GM21447 (cell line): Measurements from ENCODE around the gene GPI.

Source experiments
- ATAC-seq: cut with Tn5 transposase; IDR thresholded peaks from one replicate; pipeline ENCODE4 v1.9.1; 2021; ENCODE audit not compliant: unreplicated experiment

Gene GPI

DNA sequence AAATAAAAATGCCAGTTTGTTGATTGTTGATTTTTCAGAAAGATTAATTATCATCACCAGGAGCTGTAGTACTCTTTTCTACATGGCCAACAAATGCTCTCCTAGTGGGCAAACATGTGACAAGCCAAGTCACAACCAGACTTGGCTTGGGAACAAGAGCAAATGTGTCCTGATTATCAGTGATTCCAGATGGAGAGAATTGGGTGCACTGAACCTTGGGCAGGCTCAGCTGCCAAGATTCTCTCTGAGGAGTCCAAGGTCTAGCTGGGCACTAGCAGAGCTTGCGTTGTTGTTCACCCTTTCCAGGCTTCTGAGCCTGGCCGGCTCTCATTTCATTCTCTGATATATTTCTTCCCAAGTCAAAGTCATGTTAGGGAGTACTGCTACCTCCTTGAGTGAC lies 27.3 kb upstream of the GPI start:
- ATAC-seq = no peak

GRCh38 chr19:34341935-34342680 lies 22.9 kb upstream of the GPI start:
- no peak for ATAC-seq

- ATAC-seq = no peak
Measured at GRCh38 chr19:34343751-34344150, 21.2 kb upstream of the GPI start.

- no peak for ATAC-seq
Measured at GRCh38 chr19:34345947-34346351, 19.0 kb upstream of the GPI start.

DNA sequence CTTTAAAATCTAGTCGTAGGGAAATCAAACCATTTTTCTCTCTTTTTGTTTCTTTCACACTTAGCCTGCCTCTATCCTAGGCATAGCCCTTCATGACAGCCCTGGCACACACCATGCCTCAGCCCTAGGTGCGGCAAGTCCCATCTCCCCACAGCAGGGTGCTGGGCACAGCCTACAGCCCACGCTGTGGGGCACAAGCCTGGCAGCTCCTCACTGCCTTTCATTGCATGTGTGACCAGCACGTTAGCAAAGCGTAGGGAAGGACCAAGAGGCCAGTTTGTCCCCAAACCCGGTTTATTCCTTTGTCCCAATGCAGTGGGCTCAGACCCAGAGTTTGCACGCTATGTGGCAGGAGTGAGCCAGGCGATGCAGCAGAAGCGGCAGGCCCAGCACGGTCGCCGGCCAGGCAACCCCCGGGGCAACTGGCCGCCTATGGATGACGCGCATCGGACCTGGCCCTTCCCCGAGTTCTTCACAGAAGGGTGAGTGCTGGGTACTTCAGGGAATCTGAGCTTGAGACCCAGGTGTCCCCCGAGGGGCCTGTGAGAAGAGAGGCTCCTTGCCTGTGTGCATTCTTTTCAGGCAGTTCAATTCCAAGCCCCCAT lies 17.3 kb upstream of the GPI start:
- ATAC-seq = no peak

- ATAC-seq = no peak
Measured at GRCh38 chr19:34348899-34349487, 16.0 kb upstream of the GPI start.

DNA sequence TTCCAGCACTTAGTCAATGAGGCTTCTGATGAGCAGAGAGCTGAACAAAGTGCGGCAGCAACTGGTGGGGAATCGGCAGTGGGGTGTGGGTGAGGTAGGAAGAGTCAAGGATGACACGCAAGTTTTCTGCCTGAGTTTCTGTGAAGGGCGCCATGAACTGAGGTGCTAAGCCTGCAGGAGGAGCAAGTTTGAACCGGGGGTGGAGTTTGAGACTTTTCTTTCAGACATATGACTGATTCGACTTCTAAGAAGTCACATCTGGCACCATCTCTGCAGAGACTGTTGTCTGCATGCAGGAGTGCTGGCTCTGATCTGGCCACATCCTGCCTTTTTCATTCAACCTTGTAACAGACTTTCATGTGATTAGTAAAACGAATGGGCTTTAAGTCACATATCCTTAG lies 14.8 kb upstream of the GPI start:
- ATAC-seq = peak; percentile 48

GRCh38 chr19:34351382-34351826 lies 13.6 kb upstream of the GPI start:
- no peak for ATAC-seq

- ATAC-seq = no peak
Measured at GRCh38 chr19:34353546-34353945, 11.4 kb upstream of the GPI start.

DNA sequence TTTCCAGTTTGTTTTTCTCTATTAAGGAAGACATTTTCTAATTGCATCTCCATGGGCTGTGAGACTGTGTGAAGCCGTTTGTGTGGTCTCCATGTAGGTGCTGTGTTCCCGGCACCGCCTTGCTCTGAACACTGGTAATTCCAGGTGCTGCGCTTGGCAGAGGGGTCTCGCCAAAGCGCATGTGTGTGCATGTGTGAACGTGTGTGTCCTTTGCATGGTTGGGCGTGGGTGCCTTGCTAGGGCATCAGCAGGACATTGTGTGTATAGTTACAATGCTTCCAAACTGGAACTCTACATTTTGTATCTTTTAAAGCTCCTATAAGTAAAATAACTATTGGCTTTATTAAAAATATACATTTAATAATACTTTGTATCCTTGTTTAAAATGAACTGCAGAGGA lies 9.8 kb upstream of the GPI start:
- no peak for ATAC-seq

DNA sequence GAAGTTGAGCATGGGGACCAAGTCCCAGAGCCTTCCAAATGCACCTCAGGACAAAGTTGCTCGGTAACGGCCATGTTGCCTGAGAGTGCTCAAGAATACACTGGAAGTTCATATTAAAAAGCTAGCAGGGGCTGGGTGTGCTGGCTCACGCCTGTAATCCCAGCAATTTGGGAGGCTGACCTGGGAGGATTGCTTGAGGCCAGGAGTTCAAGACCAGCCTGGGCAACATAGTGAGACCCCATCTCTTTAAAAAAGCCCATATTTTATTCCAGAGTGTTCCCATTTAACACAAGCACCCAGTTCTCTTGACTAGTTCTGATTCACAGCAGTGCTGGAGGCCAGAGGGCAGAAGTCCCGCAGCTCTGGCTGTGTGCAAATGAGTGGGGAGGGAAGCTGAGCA lies 8.1 kb upstream of the GPI start:
- no peak for ATAC-seq

- no peak for ATAC-seq
Measured at GRCh38 chr19:34357431-34357830, 7.6 kb upstream of the GPI start.

- ATAC-seq = peak; percentile 79
Measured at GRCh38 chr19:34359140-34359953, 5.6 kb upstream of the GPI start.

- ATAC-seq = no peak
Measured at GRCh38 chr19:34359954-34360315, 5.1 kb upstream of the GPI start.

DNA sequence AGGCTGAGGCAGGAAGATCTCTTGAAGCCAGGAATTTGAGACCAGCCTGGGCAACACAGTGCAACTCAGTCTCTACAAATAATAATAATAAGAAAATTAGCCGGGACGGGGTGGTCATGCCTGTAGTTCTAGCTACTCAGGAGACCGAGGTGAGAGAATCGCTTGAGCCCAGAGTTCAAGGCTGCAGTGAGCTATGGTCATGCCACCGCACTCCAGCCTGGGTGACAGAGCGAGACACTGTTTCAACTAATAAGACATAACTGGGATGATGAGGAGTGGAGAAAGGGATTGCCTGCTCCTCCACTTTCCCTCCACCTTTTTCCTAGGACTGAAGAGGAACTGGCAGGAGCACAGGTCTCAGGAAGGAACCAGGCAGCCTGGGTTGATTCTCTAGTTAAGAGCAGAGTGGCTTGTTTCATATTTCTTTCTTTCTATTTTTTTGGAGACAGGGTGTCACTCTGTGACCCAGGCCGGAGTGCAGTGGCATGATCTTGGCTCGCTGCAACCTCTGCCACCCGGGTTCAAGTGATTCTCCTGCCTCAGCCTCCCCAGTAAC lies 4.6 kb upstream of the GPI start:
- ATAC-seq = no peak

DNA sequence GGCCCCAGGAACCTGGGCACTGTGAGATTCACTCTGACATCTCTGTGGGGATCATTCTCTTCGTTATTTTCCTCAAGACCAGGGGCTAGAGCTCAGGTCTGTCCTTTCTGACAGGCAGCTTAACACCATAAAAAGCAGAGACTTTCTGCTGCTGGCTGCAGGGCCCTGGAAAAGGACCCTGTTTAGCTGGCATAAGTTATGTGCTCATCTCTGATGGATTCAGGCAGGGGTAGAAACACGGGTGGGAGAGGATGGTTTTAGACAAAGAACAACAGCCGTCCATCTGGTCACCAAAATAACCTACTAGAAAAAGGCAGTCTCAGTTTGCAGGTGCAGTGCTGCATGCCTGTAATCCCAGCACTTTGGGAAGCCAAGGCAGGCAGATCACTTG lies 2.3 kb upstream of the GPI start:
- ATAC-seq = no peak

DNA sequence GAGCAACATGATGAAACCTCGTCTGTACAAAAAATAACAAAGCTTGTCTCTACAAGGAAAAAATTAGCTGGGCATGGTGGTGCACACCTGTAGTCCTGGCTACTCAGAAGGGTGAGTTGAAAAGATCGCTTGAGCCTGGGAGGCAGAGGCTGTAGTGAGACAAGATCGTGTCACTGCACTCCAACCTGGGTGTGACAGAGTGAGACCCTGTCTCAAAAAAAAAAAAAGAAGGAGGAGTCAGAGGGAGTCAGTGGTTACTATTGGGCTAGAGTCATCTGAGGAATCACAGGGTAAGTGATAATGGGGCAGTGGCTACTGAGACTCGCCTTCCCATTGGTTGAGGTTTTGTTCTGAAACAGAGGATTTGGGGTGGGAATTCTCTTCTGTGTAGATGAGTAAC lies 1.9 kb upstream of the GPI start:
- no peak for ATAC-seq

DNA sequence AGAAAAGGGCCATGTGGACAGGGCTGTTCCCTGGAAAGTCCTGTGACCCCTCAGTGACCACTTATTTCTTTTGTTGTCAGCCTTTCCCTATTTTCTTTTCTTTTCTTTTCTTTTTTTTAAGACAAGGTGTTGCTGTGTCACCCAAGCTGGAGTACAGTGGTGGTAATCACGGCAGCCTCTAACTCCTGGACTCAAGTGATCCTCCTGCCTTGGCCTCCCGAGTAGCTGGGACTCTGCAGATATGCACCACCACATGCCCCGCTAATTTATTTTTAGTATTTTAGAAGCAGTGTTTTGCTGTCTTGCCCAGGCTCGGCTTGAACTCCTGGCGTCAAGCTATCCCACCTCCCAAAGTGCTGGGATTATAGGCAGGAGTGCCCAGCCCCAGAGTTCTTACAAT lies 1.1 kb upstream of the GPI start:
- no peak for ATAC-seq

DNA sequence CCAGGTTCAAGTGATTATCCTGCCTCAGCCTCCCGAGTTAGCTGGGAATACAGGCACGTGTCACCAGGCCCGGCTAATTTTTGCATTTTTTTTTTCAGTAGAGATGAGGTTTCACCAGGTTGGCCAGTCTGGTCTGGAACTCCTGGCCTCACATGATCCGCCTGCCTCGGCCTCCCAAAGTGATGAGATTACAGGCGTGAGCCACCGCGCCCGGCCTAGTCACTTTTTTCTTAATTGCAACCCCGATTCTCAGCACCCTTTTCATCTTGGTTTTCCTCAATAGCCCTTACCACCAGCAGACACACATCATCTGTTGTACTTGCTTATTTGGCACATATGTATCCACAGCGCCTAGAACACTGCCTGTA lies 550 bp upstream of the GPI start:
- no peak for ATAC-seq

DNA sequence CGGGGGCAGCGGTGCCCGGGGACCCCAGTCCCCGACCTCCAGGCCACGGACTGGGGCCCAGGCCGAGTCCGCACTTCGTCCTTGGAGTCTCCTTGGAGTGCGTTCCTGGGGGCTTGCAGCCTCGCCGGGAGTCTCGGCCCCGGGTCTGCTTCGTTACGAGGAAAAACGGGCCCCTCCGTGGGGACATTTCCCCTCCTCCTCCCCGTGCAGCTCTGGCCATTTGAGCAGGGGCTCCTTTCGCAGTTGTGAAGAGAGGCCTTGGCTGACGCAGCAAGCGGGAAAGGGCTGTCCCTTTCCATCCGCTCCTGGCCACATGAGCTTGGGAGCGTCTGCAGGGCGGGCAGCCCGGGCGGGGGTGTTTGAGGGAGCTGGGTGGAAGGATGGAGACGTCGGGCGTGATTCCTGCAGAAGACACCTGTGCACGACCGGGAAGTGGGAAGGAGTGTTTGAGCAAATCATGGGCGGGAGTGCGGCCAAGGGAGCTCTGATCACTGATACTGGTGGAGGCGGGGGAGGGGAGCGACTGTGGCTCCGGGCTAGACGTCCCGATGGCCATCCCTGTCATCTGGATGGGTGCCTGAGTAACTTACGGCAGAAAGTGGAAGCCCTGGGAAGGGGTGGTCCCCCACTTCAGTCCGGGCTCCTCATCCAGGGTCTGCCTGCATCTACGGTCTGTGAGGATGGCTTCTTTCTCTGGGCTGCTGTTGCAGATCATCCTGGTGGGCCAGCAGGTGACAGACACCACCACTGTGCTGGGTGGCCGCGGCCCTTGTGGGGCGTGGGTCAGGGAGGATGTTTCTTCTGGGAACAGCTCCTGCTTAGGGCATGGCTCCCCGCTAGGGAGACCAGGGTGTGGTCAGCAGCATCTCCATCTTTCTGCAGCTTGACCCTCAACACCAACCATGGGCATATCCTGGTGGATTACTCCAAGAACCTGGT lies 736 bp downstream of the GPI start:
- no peak for ATAC-seq
